Measurements from ENCODE around the gene VHLL.

The VHLL gene

GRCh38 chr1:156310962-156311361 lies 11.9 kb upstream of the VHLL start:
- no peak for TF ChIP-seq CTCF (IDR thresholded peaks at IDR 0.05; ENCODE audit: extremely low read depth, insufficient read depth, missing control alignments)
- no peak for DNase-seq (ENCODE audit: low spot score)
- in situ Hi-C loops (cut with MboI; ENCODE audit: low pct_unique_long_range_greater_than_20kb, low sequenced_read_pairs, unreplicated experiment): loop anchor here (10.0 kb wide), 1 partner anchor 216 kb away; no protein-coding TSS in a partner anchor

GRCh38 chr1:156308078-156308477 lies 9.0 kb upstream of the VHLL start:
- no peak for DNase-seq (ENCODE audit: low spot score)
- in situ Hi-C loops (cut with MboI; ENCODE audit: low pct_unique_long_range_greater_than_20kb, low sequenced_read_pairs, unreplicated experiment): no loop called here
- TF ChIP-seq CTCF (IDR thresholded peaks at IDR 0.05; ENCODE audit: extremely low read depth, insufficient read depth, missing control alignments): no peak

- TF ChIP-seq CTCF (IDR thresholded peaks at IDR 0.05; ENCODE audit: extremely low read depth, insufficient read depth, missing control alignments): no peak
- in situ Hi-C loops (cut with MboI; ENCODE audit: low pct_unique_long_range_greater_than_20kb, low sequenced_read_pairs, unreplicated experiment): no loop called here
- DNase-seq (ENCODE audit: low spot score): no peak
These were observed 6.1 kb upstream of the VHLL start for GRCh38 chr1:156305215-156305614.

GRCh38 chr1:156303241-156303640 lies 4.1 kb upstream of the VHLL start:
- DNase-seq (ENCODE audit: low spot score): no peak
- in situ Hi-C loops (cut with MboI; ENCODE audit: low pct_unique_long_range_greater_than_20kb, low sequenced_read_pairs, unreplicated experiment): no loop called here
- TF ChIP-seq CTCF (IDR thresholded peaks at IDR 0.05; ENCODE audit: extremely low read depth, insufficient read depth, missing control alignments): no peak

GRCh38 chr1:156295391-156295947 lies 3.6 kb downstream of the VHLL start, which contains the start of gene GLMP:
Gene GLMP, minus strand, starts transcription at chr1:156295679. Its CDS starts 34 bp downstream, at chr1:156295645.
- no peak for TF ChIP-seq CTCF (IDR thresholded peaks at IDR 0.05; ENCODE audit: extremely low read depth, insufficient read depth, missing control alignments)
- DNase-seq (ENCODE audit: low spot score): peak; percentile 84
- in situ Hi-C loops (cut with MboI; ENCODE audit: low pct_unique_long_range_greater_than_20kb, low sequenced_read_pairs, unreplicated experiment): no loop called here

- no peak for TF ChIP-seq CTCF (IDR thresholded peaks at IDR 0.05; ENCODE audit: extremely low read depth, insufficient read depth, missing control alignments)
- no peak for DNase-seq (ENCODE audit: low spot score)
- in situ Hi-C loops (cut with MboI; ENCODE audit: low pct_unique_long_range_greater_than_20kb, low sequenced_read_pairs, unreplicated experiment): no loop called here
These were observed 5.2 kb downstream of the VHLL start for GRCh38 chr1:156293895-156294294.

- in situ Hi-C loops (cut with MboI; ENCODE audit: low pct_unique_long_range_greater_than_20kb, low sequenced_read_pairs, unreplicated experiment): no loop called here
- no peak for TF ChIP-seq CTCF (IDR thresholded peaks at IDR 0.05; ENCODE audit: extremely low read depth, insufficient read depth, missing control alignments)
- DNase-seq (ENCODE audit: low spot score): no peak
These were observed 6.0 kb downstream of the VHLL start for GRCh38 chr1:156293098-156293434.
